ENCODE data around the gene EYA4.

DNA sequence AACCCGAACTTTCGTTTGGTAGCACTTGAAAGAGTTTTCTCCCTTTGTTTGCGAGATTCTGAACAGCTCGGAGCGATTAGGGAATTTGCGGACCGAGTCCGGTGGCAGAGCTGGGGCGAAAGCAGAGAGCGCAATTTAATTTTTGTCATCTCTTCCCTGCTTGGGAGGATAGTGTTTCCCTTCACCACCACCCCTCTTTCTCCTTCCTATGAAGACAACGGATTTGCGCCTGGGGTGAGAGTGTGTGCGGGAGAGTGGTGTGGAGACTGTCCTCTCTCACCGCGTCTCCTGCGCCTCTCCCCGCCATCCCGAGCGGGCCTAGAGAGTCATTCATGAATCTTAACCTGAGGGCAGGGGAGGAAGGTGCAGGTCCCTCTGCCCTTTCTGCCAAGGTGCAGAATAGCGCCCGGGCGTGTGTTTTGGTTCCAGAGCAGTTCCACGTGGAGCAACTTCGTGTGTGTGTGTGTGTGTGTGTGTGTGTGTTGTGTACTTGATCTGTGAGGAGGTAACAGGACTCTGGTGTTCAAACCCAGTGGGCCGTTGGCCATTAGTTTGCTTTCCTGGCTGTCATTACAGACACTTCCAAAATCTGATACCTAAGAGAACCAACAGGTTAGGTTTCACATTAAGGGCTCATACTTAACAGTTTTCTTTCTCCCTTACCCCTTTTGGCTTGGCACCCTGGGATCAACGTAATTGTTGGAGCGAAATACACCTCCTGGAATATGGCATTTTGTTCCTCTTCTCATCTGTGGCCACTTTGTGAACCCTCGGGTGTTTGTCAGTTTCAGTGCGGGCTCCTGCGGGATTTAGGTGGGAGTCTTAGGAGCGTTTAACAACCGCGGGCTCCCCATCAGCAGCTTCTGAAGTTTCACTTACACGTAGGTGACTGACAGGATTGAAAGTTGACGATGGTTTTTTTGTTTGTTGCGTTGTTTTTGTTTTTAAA lies 1.8 kb downstream of the EYA4 start:
- TF ChIP-seq POLR2A (IDR thresholded peaks at IDR 0.05; ENCODE audit: extremely low read depth, insufficient read length) (no peak), MYC (IDR thresholded peaks at IDR 0.05; ENCODE audit: low read depth, low read length) (no peak), MAX (IDR thresholded peaks at IDR 0.05; ENCODE audit: low read depth, low read length) (no peak)
- TF ChIP-seq, protein P1, sequence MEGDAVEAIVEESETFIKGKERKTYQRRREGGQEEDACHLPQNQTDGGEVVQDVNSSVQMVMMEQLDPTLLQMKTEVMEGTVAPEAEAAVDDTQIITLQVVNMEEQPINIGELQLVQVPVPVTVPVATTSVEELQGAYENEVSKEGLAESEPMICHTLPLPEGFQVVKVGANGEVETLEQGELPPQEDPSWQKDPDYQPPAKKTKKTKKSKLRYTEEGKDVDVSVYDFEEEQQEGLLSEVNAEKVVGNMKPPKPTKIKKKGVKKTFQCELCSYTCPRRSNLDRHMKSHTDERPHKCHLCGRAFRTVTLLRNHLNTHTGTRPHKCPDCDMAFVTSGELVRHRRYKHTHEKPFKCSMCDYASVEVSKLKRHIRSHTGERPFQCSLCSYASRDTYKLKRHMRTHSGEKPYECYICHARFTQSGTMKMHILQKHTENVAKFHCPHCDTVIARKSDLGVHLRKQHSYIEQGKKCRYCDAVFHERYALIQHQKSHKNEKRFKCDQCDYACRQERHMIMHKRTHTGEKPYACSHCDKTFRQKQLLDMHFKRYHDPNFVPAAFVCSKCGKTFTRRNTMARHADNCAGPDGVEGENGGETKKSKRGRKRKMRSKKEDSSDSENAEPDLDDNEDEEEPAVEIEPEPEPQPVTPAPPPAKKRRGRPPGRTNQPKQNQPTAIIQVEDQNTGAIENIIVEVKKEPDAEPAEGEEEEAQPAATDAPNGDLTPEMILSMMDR (IDR thresholded peaks at IDR 0.05; ENCODE audit: low read depth, low read length): no peak
